Stimulated activated CD8-positive, alpha-beta memory T cell treated with anti-CD3 and anti-CD28 coated beads, Interleukin-7, amount 100 ng/mL, for 4 hours (primary cell): ENCODE measurements around the gene NDUFA1.
"Not testable (repeated sequence)": the region's sequence is repeated elsewhere in the genome, so short reads cannot be mapped to it uniquely, and the experiment has no call there.

Experiments used
- DNase-seq, 2 donors: peaks; one replicate each; pipeline ENCODE4 v3.0.0-alpha.2; 2020; ENCODE audit warnings: low read depth in 2 of 2

The NDUFA1 gene

DNA sequence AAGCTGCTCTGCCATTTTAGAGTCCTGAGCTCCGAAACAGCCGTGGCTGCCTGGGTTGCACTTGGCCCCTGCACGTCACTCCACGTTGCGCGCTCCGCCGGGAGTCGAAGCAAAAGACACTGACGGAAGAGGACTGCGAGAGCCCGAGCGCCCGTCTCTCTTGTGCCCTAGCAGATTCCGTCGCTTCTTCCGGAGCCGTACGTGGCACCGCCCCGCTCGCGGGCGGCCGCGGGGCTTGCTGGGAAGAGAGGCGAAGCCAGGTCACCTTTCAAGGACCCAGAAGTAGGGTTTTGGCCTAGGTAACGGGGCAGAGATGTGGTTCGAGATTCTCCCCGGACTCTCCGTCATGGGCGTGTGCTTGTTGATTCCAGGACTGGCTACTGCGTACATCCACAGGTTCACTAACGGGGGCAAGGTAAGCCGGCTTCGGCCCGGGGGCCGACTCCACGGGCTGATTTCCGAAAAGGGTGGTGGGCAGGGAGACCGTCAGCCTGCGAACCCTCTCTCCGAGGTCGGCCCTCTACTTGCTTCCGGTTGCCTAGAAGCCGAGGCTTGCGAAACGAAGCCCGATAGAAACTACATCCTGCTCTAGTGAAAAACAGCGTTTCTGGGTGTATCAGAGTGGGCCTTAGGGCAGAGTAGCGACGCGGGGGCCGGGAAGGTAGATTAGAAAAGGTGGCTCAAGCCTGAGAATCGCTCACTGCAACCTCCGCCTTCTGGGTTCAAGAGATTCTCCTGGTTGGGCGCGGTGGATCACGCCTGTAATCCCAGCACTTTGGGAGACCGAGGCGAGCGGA, at the start of gene NDUFA1, which contains the start of gene RNF113A:
TSS of gene NDUFA1 (plus strand) at position 234 of the 797 bp plus-strand sequence. CDS start at position 314, 80 bp downstream.
TSS of gene RNF113A (minus strand) at position 135 of the 797 bp plus-strand sequence. CDS start at position 15, 120 bp downstream.
- peak; percentile 64 to 75 for DNase-seq

DNA sequence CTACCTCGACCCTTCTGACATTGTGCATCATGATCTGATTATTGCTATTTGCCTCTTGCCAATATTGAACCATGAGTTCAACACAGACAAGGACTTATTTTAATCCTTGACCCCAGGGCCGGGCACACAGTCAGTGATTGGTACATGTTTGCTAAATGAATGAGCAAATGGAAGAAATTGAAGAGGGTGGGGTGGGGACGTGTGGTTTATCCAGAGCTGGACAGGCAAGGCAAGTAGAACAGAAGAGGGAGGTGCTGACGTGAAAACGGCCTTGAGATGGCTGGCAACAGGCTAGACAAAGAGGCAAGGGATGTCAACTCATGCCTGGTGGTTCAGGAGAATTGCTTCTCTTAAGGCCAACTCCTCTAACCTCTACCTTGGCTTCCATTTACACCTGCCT, 47.4 kb upstream of the NDUFA1 start:
- not testable (repeated sequence) for DNase-seq

DNA sequence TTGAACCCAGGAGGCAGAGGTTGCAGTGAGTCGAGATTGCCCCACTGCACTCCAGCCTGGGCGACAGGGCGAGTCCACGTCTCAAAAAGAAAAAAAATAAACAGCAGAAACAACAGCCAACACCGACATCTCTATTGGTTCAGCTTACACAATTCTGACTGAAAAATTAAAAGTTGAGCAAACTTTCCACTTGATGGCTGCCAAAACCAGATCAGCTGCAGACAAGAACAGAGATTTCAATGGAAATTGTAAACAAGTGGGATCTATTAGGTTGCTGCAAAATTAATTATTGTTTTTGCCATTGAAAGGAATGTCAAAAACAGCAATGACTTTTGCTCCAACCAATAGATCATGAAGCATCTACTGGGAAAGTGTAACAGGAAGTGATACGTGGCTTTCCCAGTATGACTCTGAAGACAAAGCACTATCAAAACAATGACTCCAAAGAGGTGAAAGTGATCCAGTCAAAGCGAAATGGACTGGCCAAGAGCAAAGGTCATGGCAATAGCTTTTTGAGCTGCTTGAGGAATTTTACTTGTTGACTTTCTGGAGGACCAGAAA, 45.2 kb upstream of the NDUFA1 start:
- no peak for DNase-seq

DNA sequence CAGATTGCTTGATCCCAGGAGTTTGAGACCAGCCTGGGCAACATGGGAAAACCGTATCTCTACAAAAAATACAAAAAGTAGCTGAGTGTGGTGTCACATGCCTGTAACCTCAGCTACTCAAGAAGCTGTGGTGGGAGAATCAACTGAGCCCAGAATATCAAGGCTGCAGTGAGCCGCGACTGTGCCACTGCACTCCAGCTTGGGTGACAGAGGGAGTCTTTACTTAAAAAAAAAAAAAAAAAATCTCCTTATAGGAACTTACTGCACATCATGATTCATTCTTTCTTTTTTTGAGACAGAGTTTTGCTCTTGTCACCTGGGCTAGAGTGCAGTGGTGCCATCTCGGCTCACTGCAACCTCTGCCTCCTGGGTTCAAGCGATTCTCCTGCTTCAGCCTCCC, 43.2 kb upstream of the NDUFA1 start:
- no peak for DNase-seq

DNA sequence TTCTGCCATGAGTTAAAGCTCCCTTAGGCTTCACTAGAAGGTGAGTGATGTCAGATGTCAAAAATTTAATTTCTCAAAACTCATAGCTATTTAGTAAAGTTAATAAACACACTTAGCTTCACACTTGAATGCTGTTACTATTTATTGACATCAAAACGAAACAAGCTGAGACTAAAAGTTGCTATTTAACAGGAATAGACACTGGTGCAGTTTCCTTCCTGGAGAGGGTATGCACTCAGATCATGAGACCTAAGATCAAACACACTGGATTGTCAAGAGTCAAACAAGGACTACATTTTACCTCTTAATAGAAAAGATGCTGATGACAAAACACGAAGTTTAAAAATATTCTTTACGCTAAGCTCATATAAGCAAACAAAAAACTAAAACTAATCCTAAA, 37.7 kb upstream of the NDUFA1 start:
- DNase-seq, result no peak

DNA sequence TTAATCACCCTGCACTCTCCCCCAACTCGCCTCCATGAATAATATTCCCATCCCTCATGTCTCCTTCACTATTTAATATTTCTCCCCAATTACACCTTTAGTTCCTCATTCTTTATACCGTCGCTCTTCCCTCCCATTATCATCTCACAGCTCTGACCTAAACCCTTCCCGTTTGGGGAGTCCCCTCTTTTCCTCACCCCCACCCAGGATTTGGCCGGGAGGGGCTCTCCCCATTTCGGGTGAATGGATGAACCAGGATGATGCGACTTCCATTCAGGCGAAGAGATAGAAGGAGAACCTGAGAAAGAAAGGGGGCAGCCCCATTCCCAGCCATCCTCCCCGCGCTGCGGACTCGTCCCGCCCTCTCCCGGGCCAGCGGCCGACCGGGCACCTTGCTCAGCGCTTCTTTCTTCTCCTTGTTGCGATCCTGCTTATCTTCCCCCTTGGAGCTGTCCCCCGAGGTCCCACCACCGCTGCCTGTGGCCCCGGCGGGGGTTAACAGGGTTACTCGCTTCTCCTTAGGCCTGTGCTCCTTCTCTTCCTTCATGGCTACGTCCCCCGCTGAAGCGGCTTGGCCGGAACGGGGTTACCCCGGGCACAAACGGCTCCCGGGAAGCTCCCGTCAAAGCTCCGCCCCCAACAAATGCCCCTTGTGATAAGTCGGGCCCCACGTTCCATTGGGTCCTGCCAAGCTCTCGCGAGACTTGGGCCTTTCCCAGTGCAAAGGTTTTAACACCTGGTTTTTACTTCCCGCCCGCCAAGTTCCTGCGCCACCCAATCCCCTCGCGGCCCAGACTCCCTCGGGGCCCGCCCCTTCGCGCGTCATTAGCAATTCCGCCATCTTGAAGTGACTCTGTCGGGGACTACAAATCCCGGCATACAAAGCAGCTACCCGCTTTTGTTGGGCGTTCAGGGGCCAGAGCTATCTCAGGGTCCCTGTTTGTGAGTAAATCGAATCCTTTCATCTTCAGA, 19.0 kb upstream of the NDUFA1 start, which contains the start of gene UPF3B:
TSS of gene UPF3B (minus strand) at position 582 of the 972 bp plus-strand sequence. CDS start at position 547, 35 bp downstream.
- DNase-seq, result peak; percentile 92 to 93

DNA sequence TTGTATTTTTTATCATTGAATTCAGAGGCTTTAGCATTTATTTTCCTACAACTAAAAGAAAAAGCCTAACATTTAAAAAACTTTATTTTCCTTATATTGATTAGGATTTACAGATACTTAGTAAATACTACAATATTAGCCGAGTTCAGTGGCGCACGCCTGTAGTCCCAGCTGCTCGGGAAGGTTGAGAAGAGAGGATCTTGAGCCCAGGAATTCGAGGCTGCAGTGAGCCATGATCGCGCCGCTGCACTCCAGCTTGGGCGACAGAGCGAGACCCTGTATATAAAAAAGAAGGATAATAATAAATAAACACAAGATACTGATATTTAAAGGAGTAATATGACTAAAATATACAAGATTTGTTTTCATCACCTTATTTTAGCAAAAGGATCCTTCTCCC, 18.2 kb upstream of the NDUFA1 start:
- no peak for DNase-seq

DNA sequence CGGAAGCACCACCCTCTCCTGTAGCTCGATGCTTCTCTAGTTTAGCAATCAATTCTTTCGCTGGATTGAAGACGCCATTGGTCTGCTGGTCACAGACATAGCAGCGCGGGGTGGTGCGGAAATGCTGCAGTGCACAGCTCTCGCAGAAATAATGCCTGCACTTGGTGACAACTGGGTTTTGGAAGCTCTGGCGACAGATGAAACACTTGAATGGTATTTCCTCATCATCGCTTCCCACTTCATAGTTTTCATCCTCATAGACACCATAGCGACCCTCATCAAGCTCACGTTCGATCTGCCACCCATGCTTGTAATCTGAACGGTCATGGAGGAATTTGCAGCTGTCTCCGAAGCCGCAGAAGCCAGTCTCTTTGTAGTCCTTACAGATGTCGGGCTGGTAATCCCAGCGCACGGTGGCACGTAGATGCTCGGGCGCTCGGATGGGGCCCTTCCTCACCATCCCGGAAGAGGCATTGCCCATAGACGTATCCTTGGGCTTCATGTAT, 953 bp upstream of the NDUFA1 start:
- peak in 1 of 2 donors; percentile 5 for DNase-seq

DNA sequence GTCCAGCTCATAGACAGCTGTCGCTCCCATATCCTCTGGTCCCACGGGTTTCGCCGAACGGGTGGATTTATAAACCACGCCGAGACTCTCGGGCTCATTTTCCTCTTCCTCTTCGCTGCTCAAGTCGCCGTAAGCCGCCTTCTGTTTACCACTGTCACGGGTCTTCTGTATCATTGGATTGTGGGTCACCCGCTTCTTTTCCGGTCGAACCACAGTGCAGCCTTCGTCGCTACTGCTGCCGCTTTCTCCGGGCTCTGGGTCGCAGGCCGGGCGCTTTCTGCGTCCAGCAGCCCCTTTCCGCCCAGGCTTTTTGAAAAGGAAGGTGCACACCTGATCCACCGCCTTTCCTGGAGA, 410 bp upstream of the NDUFA1 start:
- no peak for DNase-seq

DNA sequence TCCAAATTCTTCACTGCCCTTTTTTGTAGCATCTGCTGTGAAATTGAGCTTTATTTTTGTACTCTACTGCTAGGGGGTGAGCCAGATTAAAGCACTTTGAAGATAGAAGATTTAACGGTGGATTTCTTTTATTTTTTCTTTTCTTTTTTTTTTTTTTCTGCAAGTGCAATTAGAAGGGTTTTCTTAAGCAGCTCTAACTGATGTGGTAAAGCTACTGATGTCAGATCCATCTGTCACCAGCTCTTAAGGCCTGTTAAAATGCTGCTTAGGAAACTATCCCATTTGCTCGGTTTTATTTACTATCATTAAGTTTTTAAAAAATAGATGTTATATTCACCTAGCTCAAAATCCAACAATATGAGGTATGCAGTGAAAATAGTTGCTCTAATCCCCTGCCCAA, 7.1 kb downstream of the NDUFA1 start:
- no peak for DNase-seq

DNA sequence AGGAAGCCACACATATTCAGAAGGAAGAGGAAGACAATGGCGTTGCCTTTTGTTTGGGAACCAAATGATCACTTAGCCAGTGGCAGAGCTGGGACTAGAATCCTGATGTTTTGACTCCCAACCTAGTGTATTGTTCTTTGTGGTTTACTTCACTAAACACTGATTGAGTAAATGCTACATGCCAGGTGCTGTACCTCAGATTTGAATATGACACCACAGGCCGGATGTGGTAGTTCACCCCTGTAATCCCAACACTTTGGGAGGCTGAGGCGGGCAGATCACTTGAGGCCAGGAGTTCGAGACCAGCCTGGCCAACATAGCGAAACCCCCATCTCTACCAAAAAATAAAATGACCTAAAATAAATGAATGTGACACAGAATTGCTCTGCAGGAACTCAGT, 8.4 kb downstream of the NDUFA1 start:
- DNase-seq, result no peak

DNA sequence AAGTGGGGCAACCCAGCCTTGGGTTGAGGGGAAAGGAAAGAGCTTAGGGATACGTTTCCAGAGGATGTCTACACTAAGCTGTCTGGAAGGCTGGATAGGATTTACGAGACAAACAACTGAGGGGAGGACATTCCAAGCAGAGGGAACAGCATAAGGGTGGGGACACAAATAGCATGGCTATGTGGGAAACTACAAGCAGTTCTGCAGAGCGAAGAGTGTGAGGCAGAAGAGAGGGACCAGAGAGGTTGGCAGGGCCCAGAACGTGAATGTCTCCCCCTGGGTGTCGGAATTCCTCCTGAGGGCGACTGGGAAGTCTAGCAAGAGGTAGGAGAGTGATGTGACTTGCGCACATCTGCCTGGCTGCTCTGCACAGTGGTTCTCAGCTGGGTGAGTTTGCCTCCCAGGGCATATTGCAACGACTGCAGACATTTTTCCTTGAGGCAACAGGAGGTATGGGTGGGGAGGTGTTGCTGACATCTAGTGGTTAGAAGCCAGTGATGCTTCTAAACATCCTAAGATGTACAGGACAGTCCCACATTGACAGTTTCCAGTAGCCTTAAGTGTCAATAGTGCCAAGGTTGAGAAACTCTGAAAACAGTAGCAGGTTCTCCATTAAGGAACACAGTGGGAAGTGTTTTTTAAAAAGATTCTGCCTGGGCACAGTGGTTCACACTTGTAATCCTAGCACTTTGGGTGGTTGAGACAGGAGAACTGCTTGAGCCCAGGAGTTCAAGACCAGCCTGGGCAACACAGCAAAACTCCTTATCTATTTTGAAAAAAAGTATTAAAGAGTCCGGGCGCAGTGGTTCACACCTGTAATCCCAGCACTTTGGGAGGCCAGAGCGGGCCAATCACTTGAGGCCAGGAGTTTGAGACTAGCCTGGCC, 9.2 kb downstream of the NDUFA1 start:
- DNase-seq, result no peak

DNA sequence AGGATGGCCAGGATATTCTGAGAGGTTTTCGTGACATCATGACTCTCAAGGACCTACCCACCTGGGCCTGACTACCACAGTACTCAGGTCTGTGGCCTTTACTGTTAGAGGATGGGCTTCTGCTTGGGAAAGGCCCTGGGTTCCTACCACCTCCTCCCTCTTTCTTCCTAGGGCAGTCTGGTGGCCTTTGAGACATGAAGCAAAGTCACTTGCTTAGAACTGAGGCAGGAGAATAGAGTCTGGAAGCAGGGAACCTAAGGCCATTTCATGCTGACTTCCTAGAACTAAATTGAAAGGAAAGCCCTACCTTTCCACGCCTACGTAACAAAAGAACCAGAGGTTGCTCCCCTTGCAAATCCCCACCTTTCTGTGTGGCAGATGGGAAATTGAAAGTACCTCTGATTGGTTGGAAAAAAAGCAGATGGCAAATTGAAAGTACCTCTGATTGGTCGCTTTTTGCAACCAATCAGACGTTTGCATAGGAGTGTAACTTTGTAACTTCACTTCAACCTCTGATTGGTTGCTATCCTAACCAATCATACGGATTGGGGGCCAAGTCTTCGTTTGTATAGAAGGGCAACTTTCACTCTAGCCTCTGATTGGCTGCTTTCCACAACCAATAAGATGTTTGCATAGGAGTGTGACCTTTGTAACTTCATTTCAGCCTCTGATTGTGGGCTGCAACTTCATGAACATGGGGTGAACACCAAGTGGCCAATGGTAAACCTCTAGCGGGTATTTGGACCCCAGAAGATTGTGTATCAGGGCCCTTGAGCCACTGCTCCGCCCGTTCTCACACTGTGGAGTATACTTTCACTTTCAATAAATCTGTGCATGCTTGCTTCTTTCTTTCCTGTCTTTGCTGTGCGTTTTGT, 14.2 kb downstream of the NDUFA1 start:
- DNase-seq, result no peak

DNA sequence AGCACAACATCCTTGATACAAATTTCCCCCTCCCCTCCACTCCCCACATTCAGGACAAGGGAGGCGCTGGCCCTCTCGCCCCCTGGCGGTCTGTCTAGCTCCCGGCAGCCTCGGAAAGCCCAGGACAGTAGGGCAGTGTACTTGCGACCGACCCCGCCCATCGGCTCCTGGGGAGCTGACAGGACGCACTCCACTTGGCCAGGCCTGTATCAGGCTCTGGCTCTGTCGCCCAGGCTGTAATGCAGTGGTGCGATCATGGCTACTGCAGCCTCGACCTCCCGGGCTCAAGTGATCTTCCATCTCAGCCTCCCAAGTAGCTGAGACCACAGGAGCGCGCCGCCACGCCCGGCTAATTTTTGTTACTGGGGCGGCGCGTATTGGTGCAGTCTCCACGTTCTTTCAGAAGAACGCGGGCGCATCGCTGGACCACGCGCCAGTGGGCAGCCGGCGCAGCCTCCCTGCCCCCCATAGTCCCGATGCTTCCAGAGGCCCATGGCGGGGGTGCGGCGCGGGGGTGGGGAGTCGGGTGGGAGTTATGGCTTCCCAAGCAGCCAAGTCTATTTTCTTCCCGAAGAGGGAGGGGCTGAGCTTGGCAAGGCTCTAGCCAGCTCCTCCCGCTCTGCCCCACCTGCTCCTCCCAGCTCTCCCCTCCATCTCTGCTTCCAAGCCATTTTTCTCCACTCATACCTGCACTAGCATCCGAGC, 16.2 kb downstream of the NDUFA1 start:
- peak in 1 of 2 donors; percentile 25 for DNase-seq

DNA sequence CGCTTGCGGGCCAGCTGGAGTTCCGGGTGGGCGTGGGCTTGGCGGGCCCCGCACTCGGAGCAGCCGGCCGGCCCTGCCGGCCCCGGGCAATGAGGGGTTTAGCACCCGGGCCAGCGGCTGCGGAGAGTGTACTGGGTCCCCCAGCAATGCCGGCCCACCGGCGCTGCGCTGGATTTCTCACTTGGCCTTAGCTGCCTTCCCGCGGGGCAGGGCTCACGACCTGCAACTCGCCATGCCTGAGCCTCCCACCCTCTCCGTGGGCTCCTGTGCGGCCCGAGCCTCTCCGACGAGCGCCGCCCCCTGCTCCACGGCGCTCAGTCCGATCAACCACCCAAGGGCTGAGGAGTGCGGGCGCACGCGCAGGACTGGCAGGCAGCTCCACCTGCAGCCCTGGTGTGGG, 19.0 kb downstream of the NDUFA1 start:
- DNase-seq, result not testable (repeated sequence)

DNA sequence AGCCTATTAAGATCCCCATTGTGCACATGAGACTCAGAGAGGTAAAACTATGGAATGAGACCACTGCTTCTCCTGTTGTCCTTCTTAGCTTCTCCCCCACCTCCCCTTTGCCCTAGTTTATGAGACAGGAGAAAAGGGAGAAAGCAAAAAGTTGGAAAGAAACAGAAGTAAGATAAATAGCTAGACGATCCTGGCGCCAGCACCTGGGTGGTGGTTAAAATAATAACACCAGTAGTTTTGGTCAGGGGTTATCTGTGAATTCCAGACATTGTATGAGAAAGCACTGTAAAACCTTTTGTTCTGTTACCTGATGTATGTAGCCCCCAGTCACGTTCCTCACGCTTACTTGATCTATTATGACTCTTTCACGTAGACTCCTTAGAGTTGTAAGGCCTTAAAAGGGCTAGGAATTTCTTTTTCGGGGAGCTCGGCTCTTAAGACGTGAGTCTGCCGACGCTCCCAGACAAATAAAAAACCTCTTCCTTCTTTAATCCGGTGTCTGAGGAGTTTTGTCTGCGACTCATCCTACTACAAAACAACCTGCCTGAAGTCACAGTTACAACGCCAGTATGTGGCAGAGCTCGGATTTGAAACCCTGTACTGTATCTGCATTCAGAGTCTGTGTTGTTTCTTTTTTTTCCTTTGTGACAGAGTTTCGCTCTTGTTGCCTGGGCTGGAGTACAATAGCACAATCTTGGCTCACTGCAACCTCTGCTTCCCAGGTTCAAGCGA, 20.5 kb downstream of the NDUFA1 start:
- not testable (repeated sequence) for DNase-seq

DNA sequence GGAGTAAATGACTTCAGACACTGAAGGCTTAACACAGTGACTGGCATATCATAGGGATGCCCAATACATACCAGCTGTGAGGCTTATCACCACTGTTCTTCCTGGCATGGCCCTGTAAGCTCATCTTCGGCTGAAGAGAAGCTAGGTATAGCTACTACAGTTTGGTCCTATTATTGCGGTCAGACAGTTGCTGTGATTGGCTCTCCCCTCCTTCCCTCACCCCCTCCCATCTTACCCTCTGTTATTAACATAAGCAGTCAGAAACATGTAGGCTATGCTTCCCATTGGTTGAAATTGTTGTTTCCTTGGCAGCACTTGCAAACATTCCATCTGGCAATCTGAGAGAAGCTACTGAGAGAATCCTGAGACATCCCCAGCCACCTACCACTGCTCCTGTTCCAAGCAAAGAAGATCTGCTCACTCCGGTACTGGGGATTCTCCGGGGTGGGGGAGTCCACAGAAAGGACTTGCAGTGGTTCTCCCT, 24.3 kb downstream of the NDUFA1 start, which contains the start of gene AKAP14:
TSS of gene AKAP14 (plus strand) at position 51 of the 484 bp plus-strand sequence. CDS start 7,331 bp downstream, outside the sequence.
- DNase-seq, result no peak

DNA sequence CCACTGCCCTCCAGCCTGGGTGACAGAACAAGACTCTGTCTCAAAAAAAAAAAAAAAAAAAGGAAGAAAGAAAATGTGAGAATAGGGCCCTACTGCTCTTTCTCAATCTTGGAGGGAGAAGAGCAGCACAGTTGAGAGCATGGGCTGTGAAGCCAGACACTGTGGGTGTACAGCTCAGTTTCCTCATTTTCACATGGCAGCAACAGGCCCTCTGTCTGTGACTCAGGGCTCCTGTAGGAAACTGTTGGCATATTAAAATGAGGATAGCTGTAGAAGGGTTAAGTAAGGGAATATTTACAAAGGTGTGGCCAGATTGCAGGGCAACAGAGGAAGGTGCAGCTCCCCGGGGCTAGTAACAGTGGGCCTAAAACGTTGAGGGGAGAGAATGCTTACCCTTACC, 27.5 kb downstream of the NDUFA1 start:
- no peak for DNase-seq
